Natural killer cell treated with Interleukin-12 subunit alpha and Interleukin-12 subunit beta and Interleukin-15 and Interleukin-18, amount 100 ng/mL, for 72 hours (primary cell): ENCODE results near the gene RYR2. TPM values are rescaled to one million over a fixed set of nuclear protein-coding genes. Genes with fewer than 3 reads are reported as not detected.

ENCODE experiments used
- ATAC-seq, 2 donors: fragments of 150-1000 bp; cut with Tn5 transposase in 1 of 2; sonication (Bioruptor Pico), chemical (Tn5 transposase) in 1 of 2; 2 replicates each; pipeline ENCODE4 v1.10.0; 2021
- DNase-seq: peaks from one replicate; pipeline ENCODE4 v3.0.0; 2022; ENCODE audit warnings: low spot score
- H3K27ac Mint-ChIP-seq, 2 donors: 1 replicate in 1 of 2; 2 replicates in 1 of 2; pipeline ENCODE4 v1.8.0; 2022; ENCODE audit warnings: mixed read lengths in 2 of 2, mild to moderate bottlenecking in 1 of 2, moderate library complexity in 1 of 2
- H3K27me3 Mint-ChIP-seq, 2 donors: 1 replicate in 1 of 2; 2 replicates in 1 of 2; pipeline ENCODE4 v1.8.0; 2022; ENCODE audit warnings: mixed read lengths in 2 of 2
- H3K36me3 Mint-ChIP-seq: one replicate; pipeline ENCODE4 v1.8.0; 2022; ENCODE audit warnings: mixed read lengths
- H3K4me1 Mint-ChIP-seq, 2 donors: 1 replicate in 1 of 2; 2 replicates in 1 of 2; pipeline ENCODE4 v1.8.0; 2022; ENCODE audit warnings: low read depth in 2 of 2, mixed read lengths in 2 of 2, mild to moderate bottlenecking in 1 of 2
- H3K4me3 Mint-ChIP-seq: one replicate; pipeline ENCODE4 v1.8.0; 2022; ENCODE audit warnings: mixed read lengths
- H3K9me3 Mint-ChIP-seq: 2 replicates; pipeline ENCODE4 v1.8.0; 2022; ENCODE audit warnings: mixed read lengths
- total RNA-seq, 2 donors: library from RNA; stranded (reverse); gene quantifications; one replicate each; pipeline ENCODE4 v1.2.3, GENCODE V29; 2022

RYR2 gene
- total RNA-seq, 2 donors from 2014 or later = 0.05 TPM; not detected in 1

- Mint-ChIP-seq H3K4me1 (no peaks in the 10 kb centered on the region), H3K27me3 (no peaks in the 10 kb centered on the region), H3K36me3 (no peaks in the 10 kb centered on the region), H3K9me3 (peaks cover 3% of the 10 kb centered on the region), H3K4me3 (no peak overlapping the region), H3K27ac (no peak overlapping the region)
- ATAC-seq (no peak), DNase-seq (no peak)
Observed at GRCh38 chr1:237431448-237431847, 389.5 kb downstream of the RYR2 start.

- Mint-ChIP-seq H3K4me1 (peaks cover 0 to 6% of the 10 kb centered on the region in 2 donors), H3K27ac (no peak overlapping the region), H3K36me3 (no peaks in the 10 kb centered on the region), H3K9me3 (no peaks in the 10 kb centered on the region), H3K4me3 (no peak overlapping the region), H3K27me3 (no peaks in the 10 kb centered on the region)
- ATAC-seq = no peak
- DNase-seq = no peak
Observed at GRCh38 chr1:237440346-237440745, 398.4 kb downstream of the RYR2 start.

GRCh38 chr1:237444120-237444790, 402.3 kb downstream of the RYR2 start:
- peaks cover 0 to 6% of the 10 kb centered on the region in 2 donors for H3K4me1 Mint-ChIP-seq

GRCh38 chr1:237448042-237448441, 406.1 kb downstream of the RYR2 start:
- Mint-ChIP-seq H3K36me3 (no peaks in the 10 kb centered on the region), H3K4me3 (no peak overlapping the region), H3K4me1 (peaks cover 0 to 6% of the 10 kb centered on the region in 2 donors), H3K9me3 (no peaks in the 10 kb centered on the region), H3K27me3 (no peaks in the 10 kb centered on the region), H3K27ac (no peak overlapping the region)
- ATAC-seq = no peak
- DNase-seq = no peak

More at GRCh38 chr1:237444120-237444790, 402.3 kb downstream of the RYR2 start:
- no peaks in the 10 kb centered on the region for H3K36me3 Mint-ChIP-seq
- no peaks in the 10 kb centered on the region for H3K9me3 Mint-ChIP-seq
- no peak overlapping the region for H3K4me3 Mint-ChIP-seq
- DNase-seq (no peak), ATAC-seq (no peak)
- H3K27me3 Mint-ChIP-seq = no peaks in the 10 kb centered on the region
- no peak overlapping the region for H3K27ac Mint-ChIP-seq

GRCh38 chr1:237457573-237457972, 415.6 kb downstream of the RYR2 start:
- H3K4me3 Mint-ChIP-seq = no peak overlapping the region
- ATAC-seq (no peak), DNase-seq (no peak)

GRCh38 chr1:237467320-237467719, 425.3 kb downstream of the RYR2 start:
- H3K36me3 Mint-ChIP-seq = no peaks in the 10 kb centered on the region
- no peaks in the 10 kb centered on the region for H3K27me3 Mint-ChIP-seq
- no peak overlapping the region for H3K4me3 Mint-ChIP-seq
- DNase-seq = no peak
- no peaks in the 10 kb centered on the region for H3K4me1 Mint-ChIP-seq
- H3K27ac Mint-ChIP-seq = no peak overlapping the region
- no peak for ATAC-seq
- H3K9me3 Mint-ChIP-seq = peaks cover 9% of the 10 kb centered on the region

More at GRCh38 chr1:237457573-237457972, 415.6 kb downstream of the RYR2 start:
- H3K27ac Mint-ChIP-seq = no peak overlapping the region
- no peaks in the 10 kb centered on the region for H3K27me3 Mint-ChIP-seq
- H3K9me3 Mint-ChIP-seq = peaks cover 2% of the 10 kb centered on the region
- no peaks in the 10 kb centered on the region for H3K36me3 Mint-ChIP-seq
- no peaks in the 10 kb centered on the region for H3K4me1 Mint-ChIP-seq

- DNase-seq (no peak), ATAC-seq (peak in 1 of 2 donors; percentile 46)
- no peaks in the 10 kb centered on the region for H3K27me3 Mint-ChIP-seq
- H3K27ac Mint-ChIP-seq = no peak overlapping the region
- peaks cover 3% of the 10 kb centered on the region for H3K9me3 Mint-ChIP-seq
- H3K4me3 Mint-ChIP-seq = no peak overlapping the region
- no peaks in the 10 kb centered on the region for H3K4me1 Mint-ChIP-seq
- no peaks in the 10 kb centered on the region for H3K36me3 Mint-ChIP-seq
Observed at GRCh38 chr1:237470712-237471338, 428.8 kb downstream of the RYR2 start.

- H3K4me1 Mint-ChIP-seq = no peaks in the 10 kb centered on the region
- no peaks in the 10 kb centered on the region for H3K27me3 Mint-ChIP-seq
- peaks cover 3% of the 10 kb centered on the region for H3K9me3 Mint-ChIP-seq
- ATAC-seq (no peak), DNase-seq (no peak)
- H3K4me3 Mint-ChIP-seq = no peak overlapping the region
- H3K27ac Mint-ChIP-seq = no peak overlapping the region
- no peaks in the 10 kb centered on the region for H3K36me3 Mint-ChIP-seq
Observed at GRCh38 chr1:237471377-237471776, 429.4 kb downstream of the RYR2 start.

- DNase-seq = no peak
- no peaks in the 10 kb centered on the region for H3K4me1 Mint-ChIP-seq
- no peaks in the 10 kb centered on the region for H3K27me3 Mint-ChIP-seq
- ATAC-seq = no peak
- peaks cover 3% of the 10 kb centered on the region for H3K9me3 Mint-ChIP-seq
- H3K27ac Mint-ChIP-seq = no peak overlapping the region
- H3K4me3 Mint-ChIP-seq = no peak overlapping the region
- no peaks in the 10 kb centered on the region for H3K36me3 Mint-ChIP-seq
Observed at GRCh38 chr1:237471956-237472355, 430.0 kb downstream of the RYR2 start.

- H3K27me3 Mint-ChIP-seq = no peaks in the 10 kb centered on the region
- no peak overlapping the region for H3K4me3 Mint-ChIP-seq
Observed at GRCh38 chr1:237473854-237474253, 431.9 kb downstream of the RYR2 start.

GRCh38 chr1:237478082-237478481, 436.1 kb downstream of the RYR2 start:
- peaks cover 7% of the 10 kb centered on the region for H3K9me3 Mint-ChIP-seq
- no peaks in the 10 kb centered on the region for H3K36me3 Mint-ChIP-seq
- ATAC-seq = no peak
- H3K4me1 Mint-ChIP-seq = no peaks in the 10 kb centered on the region
- no peak for DNase-seq
- no peak overlapping the region for H3K27ac Mint-ChIP-seq
- no peak overlapping the region for H3K4me3 Mint-ChIP-seq
- no peaks in the 10 kb centered on the region for H3K27me3 Mint-ChIP-seq

More at GRCh38 chr1:237473854-237474253, 431.9 kb downstream of the RYR2 start:
- no peak for DNase-seq
- no peak for ATAC-seq
- Mint-ChIP-seq H3K36me3 (no peaks in the 10 kb centered on the region), H3K27ac (no peak overlapping the region), H3K9me3 (peaks cover 3% of the 10 kb centered on the region), H3K4me1 (no peaks in the 10 kb centered on the region)

GRCh38 chr1:237478842-237479241, 436.9 kb downstream of the RYR2 start:
- H3K9me3 Mint-ChIP-seq = peaks cover 8% of the 10 kb centered on the region
- no peak overlapping the region for H3K27ac Mint-ChIP-seq
- no peak for DNase-seq
- H3K36me3 Mint-ChIP-seq = no peaks in the 10 kb centered on the region
- H3K4me3 Mint-ChIP-seq = no peak overlapping the region
- no peaks in the 10 kb centered on the region for H3K27me3 Mint-ChIP-seq
- ATAC-seq = no peak
- no peaks in the 10 kb centered on the region for H3K4me1 Mint-ChIP-seq

- Mint-ChIP-seq H3K27ac (no peak overlapping the region), H3K4me1 (no peaks in the 10 kb centered on the region), H3K9me3 (peaks cover 8% of the 10 kb centered on the region), H3K36me3 (no peaks in the 10 kb centered on the region), H3K27me3 (no peaks in the 10 kb centered on the region), H3K4me3 (no peak overlapping the region)
- ATAC-seq (no peak), DNase-seq (no peak)
Observed at GRCh38 chr1:237482777-237483176, 440.8 kb downstream of the RYR2 start.

- Mint-ChIP-seq H3K27me3 (no peaks in the 10 kb centered on the region), H3K4me1 (no peaks in the 10 kb centered on the region), H3K36me3 (no peaks in the 10 kb centered on the region), H3K4me3 (no peak overlapping the region), H3K9me3 (peaks cover 9% of the 10 kb centered on the region), H3K27ac (no peak overlapping the region)
- no peak for ATAC-seq
- no peak for DNase-seq
Observed at GRCh38 chr1:237492359-237492758, 450.4 kb downstream of the RYR2 start.
